HG03097 (cell line): ENCODE data around the gene CD84.
"Not testable (repeated sequence)": the region's sequence is repeated elsewhere in the genome, so short reads cannot be mapped to it uniquely, and the experiment has no call there.

Experiments
- ATAC-seq: cut with Tn5 transposase; IDR thresholded peaks from one replicate; pipeline ENCODE4 v1.9.1; 2021; ENCODE audit not compliant: unreplicated experiment, low FRiP score

Gene CD84

DNA sequence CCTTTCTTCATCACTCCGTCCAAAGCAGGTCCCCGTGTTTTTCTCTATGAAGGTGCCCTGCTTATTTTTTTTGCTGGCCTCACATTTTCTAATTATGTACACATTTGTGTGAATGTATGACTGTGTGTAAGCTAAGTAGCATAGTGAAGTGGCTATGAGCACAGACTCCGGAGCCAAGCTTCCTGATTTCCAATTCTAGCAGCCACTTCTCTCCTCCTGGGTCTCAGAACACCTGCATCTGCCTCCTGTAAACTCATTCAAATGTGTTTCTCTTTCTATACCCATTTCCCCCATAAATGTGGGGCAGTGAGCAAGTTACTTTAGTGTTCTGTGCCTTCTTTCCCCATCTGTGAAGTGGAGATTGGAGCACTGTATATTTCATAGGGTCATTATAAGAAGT is 58.3 kb downstream of the CD84 start:
- no peak for ATAC-seq

DNA sequence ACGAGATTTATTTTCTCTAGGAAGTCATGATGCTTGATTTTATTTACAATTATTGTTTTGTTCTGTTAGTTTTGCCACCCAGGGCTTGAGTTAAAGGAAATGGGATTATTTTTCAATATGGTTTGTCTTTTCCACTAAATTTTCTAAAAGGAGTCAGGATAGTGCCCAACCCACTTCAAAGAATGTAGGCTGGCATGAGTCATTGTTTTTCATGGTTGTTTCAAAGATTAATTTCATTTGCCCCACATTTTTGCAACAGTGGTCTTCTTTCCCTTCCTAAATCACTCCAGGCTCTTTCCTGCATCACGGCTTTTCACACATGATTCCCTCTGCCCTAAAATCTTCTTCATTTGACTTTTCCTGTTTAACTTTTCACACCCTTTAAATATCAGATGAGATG is 58.7 kb downstream of the CD84 start:
- ATAC-seq, result no peak

DNA sequence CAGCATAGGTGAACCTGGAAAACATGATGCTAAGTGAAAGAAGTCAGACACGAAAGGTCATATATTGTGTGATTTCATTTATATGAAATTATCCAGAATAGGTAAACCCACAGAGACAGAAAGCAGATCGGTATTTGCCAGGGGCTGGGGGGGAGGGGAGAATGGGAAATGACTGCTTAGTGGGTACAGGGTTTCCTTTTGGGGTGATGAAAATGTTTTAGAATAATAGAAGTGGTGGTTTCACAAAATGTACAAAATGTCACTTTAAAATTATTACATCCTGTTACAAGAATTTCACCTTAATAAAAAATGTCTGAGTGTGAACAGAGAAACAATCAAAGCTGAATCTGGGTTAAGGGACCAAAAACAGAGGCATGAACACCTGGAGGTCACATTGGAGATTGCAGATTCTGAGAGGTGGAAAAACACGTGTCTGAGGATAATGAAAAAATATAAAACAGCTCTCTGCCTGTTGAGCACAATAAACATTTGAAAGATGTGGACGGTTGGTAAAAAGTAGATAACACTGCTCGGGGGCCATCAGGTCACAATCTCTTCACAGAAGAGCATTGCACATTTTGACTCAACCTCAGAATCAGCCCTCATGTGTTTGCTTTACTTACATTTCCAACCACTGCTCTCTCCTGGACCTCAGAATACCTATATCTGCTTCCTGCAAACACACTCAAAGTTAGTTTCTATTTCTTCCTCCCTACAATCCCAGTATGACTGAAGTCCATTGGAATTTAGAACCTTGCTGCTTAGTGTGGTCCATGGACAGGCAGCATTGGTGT is 59.5 kb downstream of the CD84 start:
- no peak for ATAC-seq

DNA sequence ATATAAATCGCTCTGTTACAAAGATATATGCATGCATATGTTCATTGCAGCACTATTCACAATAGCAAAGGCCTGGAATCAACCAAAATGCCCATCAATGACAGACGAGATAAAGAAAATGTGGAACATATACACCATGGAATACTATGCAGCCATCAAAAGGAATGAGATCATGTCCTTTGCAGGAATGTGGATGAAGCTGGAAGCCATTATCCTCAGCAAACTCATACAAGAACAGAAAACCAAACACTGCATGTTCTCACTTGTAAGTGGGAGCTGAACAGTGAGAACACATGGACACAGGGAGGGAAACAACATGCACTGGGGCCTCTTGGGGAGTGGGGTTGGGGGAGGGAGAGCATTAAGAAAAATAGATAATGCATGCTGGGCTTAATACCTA is 61.8 kb downstream of the CD84 start:
- ATAC-seq, result not testable (repeated sequence)

DNA sequence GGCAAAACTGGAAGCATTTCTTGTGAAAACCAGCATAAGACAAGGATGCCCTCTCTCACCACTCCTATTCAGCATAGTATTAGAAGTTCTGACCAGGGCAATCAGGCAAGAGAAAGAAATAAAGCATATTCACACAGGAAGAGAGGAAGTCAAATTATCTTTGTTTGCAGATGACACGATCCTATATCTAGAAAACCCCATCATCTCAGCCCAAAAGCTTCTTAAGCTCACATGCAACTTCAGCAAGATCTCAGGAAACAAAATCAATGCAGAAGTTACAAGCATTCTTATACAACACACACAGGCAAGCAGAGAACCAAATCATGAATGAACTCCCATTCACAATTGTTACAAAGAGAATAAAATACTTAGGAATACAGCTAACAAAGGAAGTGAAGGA is 63.4 kb downstream of the CD84 start:
- ATAC-seq, result not testable (repeated sequence)

DNA sequence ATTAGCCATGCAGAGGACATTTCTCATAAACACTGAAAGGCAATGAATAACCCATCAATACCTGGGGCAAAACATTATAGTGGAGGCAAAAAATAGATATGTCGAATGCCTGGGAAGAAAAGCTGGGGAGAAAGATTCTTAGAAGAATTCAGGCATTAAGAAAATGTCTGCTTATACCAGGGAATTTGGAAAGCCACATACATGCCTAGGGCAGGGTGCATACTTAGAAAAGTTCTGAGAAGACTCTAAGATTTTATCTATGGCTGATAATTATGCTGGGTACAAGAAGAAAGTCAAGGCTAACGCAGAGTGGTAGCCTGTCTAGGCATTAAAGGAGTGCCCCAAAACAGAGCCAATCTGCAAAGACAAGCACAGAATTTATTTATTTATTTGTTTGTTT is 74.6 kb downstream of the CD84 start:
- no peak for ATAC-seq

DNA sequence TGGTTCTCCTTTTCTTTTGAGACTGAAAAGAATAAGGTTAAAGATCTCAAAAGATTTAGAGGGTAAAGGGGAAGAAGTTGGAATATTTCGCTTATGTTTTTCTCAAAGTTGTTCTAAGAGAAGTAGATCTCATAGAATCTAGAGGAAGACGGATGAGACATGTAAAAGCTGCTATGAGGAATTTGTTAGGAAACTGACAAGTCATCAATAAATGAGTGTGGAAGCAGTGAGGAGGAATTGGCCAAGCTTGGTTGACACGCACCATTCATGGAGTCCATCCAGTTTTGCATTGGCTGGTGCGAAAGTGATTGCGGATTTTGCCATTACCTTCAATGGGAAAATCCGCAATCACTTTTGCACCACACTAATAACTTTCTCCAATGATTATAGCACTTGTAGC is 76.2 kb downstream of the CD84 start:
- ATAC-seq, result no peak

DNA sequence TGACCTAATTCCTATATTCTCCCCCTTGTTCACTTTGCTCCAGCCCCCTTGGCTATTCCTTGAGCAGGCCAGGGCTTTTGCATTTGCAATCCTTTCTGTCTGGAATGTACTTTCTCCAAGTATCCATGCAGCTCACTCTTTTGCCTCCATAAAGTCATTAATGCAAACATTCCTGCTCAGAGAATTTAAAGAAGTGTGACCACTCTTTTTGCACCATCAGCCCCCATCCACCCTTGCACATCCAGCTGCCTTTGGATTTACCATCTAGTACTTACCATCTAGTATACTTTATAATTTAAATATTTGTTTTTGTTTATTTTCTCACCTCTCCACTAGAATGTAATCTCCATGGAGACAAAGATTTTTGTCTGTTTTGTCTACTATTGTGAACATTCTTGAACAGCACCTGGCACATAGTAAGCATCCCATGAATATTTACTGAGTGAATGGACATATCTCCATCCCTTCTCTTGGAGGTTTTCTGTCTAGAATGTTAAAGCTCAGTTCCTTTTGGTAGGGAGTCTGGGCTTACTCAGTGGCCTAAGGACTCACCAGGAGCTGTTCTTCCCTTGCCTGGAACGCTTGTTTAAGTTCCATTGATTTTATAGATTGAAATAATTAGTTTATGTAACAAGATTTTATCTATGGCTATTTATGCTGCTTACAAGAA is 78.8 kb downstream of the CD84 start:
- no peak for ATAC-seq

DNA sequence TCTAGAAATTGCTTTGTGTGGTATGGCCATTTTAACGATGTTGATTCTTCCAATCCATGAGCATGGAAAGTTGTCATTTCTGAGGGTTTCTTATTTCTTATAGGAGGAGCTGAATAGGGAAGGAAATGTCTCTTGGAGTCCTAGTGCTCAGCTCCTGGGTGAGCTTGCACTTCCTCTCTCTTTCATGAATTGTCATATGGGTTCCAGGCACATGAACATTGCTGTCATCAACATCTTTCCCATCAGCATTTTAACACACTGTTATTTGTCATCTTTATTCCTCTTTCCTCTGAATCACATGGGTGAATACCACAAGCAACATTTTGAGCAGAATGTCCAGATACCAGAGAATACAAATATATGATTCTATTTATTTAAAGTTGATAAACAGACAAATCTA is 79.7 kb downstream of the CD84 start:
- ATAC-seq, result no peak

DNA sequence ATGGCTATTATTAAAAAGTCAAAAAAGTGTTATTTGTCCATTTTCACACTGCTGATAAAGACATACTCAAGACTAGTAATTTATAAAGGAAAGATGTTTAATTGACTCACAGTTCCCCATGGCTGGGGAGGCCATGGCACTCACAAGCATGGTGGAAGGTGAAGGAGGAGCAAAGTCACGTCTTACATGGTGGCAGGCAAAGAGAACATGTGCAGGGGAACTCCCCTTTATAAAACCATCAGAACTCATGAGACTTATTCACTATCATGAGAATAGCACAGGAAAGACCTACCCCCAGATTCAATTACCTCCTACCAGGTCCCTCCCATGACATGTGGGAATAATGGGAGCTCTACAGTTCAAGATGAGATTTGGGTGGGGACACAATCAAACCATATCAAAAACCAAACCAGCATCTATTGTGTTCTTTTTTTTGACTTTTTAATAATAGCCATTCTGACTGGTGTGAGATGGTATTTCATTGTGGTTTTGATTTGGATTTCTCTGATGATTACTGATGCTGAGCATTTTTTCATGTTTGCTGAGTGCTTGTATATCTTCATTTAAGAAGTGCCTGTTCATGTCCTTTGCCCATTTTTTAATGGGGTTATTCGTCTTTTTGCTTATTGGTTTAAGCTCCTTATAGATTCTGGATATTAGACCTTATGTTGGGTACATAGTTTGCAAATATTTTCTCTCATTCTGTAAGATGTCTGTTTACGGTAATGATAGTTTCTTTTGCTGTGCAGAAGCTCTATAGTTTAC is 80.8 kb downstream of the CD84 start:
- ATAC-seq, result not testable (repeated sequence)

DNA sequence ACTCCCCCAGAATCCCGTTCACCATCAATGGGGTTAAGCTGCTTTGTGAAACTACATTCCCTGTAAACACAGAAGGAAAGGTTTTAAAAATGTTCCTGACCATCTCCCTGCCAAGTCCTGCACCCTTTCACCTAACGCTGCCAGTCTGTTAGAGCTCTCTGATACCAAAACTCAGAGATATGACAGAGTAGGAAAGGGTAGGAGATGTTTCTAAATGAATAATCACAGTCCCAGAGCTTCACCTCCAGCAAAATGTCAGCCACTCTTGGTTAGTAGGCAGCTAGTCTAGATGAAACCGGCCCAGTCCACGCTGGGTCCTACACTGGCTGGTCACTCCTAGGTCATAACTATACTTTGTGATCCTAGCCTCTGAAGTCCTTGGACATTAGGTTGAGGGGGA is 83.0 kb downstream of the CD84 start:
- no peak for ATAC-seq

DNA sequence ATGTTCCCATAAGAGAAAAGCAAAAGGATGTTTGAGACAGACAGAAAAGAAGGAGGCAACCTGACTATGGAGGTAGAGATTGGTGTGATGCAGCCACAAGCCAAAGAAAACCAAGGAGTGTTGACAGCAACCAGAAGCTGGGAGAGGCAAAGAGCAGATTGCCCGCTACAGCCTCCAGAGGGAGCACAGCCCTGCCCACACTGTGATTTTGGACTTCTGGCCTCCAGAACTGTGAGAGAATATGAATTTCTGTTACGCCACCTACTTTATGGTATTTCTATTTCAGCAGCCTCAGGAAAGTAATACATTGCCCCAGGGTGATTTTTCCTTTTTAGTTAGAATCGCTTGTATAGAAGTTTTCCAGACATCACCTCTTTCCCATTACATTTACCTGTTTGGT is 84.7 kb downstream of the CD84 start:
- ATAC-seq, result no peak

DNA sequence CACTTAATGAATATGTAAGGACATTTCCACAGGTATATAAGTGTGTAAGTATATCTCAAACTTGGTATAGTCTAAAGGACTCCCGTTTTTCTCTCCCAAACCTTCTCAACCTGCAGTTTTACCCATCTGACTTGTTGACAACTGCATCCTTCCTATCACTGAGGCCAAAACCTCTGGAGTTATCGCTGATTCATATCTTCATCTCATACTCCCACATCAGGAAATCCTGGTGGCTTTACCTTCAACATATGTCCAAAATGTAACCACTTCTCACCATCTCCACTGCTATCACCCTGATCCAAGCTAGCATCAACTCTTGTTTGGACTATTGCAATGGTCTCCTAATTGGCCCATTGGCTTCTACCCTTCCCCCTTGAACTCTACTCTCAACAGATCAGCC is 86.7 kb downstream of the CD84 start:
- no peak for ATAC-seq

DNA sequence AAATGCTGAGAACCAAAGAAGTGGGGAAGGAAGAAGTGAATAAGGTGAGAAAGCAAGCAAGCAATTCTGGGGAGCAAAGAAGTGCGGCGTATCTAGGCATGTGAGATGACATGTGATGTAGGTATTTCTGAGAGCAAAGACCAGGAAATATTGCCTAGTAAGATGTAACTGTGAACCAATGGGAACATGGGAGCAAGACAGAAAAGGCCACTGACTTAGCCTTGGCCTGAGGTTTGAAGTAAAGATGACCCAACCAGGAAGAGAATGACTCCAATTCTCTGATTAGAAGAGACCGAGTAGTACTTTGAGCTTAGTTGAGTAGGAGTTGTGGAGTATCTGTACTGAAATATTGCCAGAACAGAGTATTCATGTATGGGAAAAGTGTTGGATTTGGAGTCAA is 87.3 kb downstream of the CD84 start:
- no peak for ATAC-seq
